ENCODE measurements around the gene RFFL.
"Not testable (repeated sequence)": the region's sequence is repeated elsewhere in the genome, so short reads cannot be mapped to it uniquely, and the experiment has no call there.

RFFL gene

DNA sequence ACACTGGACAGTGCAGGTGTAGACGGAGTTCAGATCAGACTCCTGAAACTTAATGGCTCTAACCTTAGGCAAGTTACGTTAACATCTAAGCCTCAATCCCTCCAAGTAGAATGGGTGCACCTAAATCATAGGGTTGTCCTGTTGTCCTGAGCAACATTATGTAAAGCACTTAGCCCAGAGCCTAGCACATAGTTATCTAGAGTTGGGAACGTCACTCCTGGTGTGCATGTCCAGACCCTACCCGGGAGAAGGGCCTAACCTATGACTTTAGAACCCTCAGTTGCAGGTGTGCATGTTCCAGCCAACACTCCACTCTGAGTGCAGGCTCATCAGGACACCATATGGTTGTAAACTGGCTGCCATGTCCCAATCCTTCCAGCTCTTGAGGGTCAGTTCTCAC lies 57.2 kb downstream of the RFFL start:
- no peak for DNase-seq (ENCODE audit: low read depth in 2 of 2)

DNA sequence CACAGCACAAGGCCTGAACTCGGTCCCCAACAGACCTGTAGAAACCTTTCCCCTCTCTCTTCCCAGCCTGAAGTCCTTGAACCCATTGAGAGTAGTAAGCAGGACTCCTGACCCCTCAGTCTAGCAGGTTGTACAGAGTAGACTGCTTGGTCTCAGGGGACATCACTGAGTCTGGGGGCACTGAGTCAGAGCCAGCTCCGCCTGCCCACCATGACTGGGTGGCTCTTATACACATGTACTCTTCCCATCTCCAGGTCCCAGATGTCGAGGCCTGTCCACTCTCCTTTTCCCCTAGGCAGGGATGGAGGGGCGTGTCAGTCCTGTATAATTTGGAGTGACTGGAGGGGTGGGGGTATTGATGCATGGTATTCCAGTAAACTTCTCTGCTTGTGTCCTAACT lies 59.7 kb downstream of the RFFL start:
- no peak for DNase-seq (ENCODE audit: low read depth in 2 of 2)

DNA sequence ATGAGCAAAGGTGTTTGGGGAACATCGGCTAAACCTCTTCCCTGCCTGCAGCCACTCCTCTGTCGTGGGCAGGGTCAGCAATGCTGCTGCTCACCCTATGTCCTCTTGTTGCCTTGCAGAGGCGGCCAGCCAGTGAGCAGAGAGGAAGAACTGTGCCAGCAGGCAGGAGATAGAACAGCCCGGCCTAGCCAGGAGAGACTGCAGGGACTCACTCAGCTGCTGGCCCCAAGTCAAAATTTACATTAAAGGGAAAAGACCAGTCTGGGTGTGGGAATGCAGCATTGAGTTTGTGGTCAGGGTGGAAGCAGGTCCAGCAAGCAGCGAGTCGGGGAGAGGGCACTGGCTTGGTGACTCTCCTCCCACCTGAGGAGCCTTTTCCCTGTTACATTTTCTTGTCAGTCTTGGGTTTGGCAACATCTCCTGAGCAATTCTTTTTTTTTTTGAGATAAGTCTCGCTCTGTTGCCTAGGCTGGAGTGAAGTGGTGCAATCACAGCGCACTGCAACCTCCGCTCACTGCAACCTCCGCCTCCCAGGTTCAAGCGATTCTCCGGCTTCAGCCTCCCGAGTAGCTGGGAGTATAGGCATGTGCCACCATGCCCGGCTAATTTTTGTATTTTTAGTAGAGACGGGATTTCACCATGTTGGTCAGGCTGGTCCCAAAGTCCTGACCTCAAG lies 60.5 kb downstream of the RFFL start:
- no peak for DNase-seq (ENCODE audit: low read depth in 2 of 2)

DNA sequence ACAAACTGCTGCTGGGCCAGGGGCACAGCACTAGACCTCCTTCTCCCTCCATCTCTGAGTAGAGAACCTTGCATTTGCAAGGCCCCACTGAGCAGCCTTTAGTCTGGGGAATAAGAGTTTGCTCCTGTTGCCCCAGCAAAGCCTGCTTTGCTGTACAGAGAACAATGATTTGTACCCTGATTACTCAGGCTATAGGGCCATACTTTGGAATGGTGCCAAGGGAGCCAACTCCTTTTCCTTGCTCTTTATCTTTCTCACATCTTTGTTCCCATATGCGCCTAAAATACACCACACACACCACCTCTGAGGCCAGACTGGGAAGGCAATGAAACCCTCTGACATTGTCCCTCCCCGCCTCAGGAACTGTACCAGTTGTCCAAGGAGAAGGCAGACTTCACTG lies 62.0 kb downstream of the RFFL start:
- no peak for DNase-seq (ENCODE audit: low read depth in 2 of 2)

DNA sequence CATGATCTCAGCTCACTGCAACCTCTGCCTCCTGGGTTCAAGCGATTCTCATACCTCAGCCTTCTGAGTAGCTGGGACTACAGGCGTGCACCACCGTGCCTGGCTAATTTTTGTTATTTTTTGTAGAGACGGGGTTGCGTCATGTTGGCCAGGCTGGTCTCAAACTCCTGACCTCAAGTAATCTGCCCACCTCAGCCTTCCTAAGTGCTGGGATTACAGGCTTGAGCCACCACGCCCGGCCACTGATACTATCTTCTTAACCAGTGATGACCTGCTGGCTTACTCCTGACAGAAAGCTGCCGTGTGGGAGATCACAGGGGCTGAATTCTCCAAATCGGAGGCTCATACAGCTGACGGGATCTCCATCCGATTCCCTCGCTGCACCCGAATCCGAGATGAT lies 62.5 kb downstream of the RFFL start:
- not testable (repeated sequence) for DNase-seq (ENCODE audit: low read depth in 2 of 2)

DNA sequence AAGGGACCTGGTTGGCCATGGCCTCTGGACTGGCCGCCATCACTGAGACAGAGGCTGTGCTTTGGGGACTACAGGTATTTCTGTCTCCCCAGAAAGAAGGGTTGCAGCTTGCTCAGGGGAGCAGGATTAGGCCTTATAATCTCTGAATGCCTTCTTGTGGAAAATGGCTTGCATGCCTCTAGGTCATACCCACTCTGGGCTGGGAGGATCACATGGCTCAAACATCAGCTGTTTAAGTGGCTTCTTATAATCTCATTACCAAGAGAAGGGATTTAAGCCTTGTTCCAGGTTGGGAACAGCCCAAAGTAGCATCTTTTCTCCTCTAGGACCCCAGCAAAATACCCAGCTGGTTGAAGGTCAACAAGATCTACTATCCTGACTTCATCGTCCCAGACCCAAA lies 64.1 kb downstream of the RFFL start:
- DNase-seq (ENCODE audit: low read depth in 2 of 2), result no peak

DNA sequence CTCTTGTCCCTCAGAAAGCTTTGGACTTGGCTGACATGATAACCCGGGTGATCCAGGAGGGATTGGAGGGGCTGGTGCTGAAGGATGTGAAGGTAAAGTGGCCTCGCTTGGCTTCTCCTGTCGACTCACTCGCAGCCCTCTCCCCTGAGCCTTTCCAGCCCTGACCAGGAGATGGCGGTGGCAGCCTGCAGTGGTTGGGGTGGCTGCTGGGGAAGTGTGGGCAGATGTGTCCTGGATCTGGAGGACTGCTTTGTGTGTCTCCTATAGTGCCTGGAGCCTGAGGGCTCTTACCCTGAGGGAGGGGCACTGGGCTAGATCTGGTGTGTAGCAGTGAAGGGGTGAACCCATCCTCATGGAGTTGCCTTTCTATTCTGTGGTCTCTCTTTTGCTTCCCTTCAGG lies 65.3 kb downstream of the RFFL start:
- peak; percentile 58 to 67 for DNase-seq (ENCODE audit: low read depth in 2 of 2)

DNA sequence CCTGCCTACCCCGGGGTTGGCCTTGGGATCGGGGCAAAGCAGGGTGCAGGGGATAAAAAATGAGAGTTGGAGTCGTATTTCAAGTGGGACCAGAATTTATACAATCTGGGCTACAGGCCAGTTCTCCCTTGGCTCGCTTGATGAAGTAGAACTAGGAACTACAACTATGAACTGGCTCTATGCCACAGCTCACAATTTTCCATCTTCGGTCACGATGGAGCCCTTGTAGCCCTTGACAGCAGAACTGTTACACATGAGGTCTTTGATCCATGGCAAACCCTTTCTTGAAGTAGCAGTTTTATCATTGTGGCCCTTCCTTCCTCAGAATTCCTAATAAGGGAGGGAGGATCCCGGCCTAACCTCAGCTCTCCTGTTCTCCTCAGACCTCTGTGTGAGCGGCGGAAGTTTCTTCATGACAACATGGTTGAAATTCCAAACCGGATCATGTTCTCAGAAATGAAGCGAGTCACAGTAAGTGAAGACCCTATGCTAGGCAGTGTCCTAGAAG lies 66.1 kb downstream of the RFFL start:
- no peak for DNase-seq (ENCODE audit: low read depth in 2 of 2)

DNA sequence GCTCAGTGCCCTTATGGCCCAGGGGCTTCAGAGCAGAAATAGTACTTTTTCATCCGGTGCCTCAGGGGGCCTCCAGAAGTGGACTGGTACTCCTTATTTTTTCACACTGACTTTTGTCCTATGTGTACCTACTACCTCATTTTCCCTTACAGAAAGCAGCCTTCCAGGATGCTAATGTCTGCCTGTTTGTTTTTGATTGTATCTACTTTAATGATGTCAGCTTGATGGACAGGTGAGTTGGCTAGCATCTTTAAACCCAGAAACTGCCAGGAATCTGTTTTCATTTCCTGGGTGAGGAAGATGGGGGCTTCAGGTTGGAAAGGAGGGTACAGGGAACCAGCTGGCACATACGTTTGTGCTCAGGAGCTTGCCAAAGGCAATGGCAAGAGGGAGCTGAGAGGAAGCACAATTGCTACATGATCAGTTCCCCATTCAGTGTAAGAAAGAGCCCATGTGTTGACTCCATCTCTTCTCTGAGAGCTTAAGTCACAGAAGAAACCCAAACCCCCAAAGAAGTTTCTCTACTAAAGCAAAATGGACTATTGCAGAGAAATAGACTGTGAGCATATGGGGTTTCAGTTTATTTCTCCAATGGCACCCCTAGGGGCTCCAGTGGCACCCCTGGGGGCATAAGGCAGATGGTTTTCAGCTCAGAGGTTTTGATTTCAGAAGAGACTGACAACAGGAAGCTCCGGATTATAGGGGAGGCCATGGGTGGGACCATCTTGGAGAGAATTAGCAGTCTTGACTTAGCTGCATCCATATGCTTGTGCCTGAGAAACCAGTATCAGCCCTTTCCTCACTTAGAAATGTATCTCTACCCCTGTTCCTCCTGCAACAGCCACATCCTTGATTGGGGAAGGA lies 66.9 kb downstream of the RFFL start:
- DNase-seq (ENCODE audit: low read depth in 2 of 2), result no peak

DNA sequence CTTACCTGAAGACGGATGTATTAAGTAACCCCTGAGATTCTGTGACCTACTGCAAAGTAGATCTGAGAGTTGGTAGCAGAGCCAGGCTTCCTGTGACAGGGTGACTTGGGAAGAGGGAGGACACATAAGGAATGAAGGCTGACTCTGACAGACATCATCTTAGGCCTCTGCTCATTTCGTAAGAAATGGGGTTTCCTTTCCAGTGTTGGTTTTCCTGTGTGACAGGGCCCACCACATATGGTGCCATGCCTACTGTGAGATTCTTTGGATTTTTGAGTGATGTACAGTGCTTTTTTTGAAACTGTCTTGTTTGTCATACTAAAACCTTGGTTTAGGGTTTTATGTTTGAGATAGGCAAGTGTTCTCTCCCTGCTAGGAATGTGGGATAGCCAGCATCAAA lies 70.5 kb downstream of the RFFL start:
- DNase-seq (ENCODE audit: low read depth in 2 of 2), result no peak

DNA sequence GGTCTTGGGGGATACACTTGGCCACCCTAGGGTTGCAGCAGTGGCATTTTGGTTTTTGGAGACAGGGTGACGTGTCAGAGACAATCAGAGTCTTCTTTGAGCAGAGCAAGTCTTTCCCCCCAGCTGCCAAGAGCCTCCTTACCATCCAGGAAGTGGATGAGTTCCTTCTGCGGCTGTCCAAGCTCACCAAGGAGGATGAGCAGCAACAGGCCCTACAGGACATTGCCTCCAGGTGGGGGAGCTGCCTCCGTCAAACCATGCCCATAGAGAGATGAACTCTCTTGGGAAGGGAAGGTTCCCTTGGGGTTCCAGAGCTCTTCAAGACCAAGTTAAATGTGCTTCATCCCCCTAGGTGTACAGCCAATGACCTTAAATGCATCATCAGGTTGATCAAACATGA lies 71.9 kb downstream of the RFFL start:
- no peak for DNase-seq (ENCODE audit: low read depth in 2 of 2)

DNA sequence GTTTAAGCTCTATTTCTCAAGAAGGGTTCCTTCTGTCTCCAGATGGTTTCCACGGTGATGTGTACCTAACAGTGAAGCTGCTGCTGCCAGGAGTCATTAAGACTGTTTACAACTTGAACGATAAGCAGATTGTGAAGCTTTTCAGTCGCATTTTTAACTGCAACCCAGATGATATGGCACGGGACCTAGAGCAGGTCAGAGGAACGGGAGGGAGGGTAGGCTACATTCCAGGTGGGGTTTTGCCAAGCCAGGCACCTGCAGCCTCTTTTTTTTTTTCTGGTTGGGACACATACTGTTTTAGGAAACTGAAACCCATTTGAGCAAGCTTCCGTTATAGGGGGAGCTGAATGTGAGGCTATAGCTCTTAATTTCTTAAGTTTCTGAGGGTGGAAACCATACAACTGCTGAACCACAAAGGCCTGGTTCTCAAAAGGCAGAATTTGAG lies 72.6 kb downstream of the RFFL start:
- no peak for DNase-seq (ENCODE audit: low read depth in 2 of 2)

DNA sequence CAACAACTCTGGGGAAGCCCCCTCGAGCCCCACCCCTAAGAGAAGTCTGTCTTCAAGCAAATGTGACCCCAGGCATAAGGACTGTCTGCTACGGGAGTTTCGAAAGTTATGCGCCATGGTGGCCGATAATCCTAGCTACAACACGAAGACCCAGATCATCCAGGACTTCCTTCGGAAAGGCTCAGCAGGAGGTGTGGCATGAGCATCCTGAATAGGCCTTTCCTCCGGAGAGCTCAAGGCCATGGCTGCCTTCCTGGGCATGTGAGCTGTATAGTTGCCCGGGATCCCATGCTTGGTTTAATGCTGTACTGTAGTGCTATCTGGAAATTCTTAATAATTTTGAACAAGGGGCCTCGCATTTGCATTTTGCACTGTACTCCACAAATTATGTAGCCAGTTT lies 74.0 kb downstream of the RFFL start:
- DNase-seq (ENCODE audit: low read depth in 2 of 2), result no peak

DNA sequence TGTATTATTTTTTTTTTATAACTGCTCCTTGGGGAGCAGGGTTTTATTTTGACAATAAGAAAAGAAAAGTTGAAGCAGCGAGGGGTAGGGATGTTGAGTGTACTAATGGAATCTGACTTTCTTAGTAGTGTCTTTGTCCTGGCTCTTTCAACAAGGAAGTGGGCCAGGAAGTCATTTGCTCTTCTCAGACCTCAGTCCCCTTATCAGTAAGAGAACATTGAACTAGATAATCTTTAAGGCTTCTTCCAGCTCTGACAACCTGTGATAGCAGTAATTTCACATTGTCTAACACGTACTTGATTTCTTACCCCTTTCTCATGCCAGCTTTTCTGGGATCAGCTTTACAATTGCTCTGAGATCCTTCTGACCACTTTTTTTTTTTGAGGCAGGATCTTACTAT lies 74.9 kb downstream of the RFFL start:
- no peak for DNase-seq (ENCODE audit: low read depth in 2 of 2)

DNA sequence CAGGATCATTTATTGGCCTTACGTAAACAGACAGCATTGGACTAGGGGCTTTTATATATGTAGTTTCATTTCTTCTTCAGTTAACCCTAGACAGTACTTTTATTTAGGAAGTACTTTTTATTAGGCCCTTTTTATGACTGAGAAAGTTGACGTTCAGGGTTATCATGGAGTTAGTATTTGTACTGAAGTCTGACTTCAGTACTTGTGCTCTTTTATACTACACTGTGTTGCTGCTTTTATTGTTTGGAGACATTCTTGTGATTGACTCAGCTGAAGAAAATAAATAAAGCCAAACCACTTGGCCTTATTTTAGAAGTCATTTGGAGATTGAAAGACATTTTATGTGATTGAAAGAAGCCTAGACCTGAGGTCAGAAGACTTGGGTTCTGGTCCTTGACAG lies 76.3 kb downstream of the RFFL start:
- DNase-seq (ENCODE audit: low read depth in 2 of 2), result no peak

DNA sequence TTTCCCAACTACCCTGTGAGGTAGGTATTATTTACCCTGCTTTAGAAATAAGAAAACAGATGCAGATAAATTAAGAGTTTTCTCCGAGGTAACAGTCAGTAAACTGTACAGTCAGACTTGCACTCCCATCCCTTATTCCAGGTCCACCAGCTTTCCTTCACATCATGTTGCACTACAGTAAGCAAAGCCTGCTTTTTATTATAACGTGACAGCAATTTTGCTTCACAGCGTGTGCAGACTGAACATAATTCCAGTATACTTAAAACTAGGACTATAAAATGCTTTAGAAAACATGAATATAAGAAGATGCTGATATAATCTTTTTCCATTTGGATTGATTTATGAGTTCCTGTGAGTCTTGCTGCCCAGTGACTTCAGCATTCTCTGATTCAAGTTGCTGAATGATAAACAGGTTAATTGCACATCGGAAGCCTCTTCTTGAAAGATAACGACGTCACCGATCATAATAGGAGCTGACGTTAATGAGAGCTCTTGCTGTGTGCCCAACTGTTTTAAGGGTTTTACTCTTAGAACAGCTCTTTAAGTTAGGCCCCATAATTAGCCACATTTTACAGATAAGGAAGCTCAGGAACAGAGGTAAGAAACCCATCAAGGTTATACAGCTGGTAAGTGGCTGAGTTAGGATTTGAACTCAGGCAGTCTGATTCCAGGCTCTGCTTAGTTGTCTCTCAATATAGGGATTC lies 81.8 kb downstream of the RFFL start:
- no peak for DNase-seq (ENCODE audit: low read depth in 2 of 2)

DNA sequence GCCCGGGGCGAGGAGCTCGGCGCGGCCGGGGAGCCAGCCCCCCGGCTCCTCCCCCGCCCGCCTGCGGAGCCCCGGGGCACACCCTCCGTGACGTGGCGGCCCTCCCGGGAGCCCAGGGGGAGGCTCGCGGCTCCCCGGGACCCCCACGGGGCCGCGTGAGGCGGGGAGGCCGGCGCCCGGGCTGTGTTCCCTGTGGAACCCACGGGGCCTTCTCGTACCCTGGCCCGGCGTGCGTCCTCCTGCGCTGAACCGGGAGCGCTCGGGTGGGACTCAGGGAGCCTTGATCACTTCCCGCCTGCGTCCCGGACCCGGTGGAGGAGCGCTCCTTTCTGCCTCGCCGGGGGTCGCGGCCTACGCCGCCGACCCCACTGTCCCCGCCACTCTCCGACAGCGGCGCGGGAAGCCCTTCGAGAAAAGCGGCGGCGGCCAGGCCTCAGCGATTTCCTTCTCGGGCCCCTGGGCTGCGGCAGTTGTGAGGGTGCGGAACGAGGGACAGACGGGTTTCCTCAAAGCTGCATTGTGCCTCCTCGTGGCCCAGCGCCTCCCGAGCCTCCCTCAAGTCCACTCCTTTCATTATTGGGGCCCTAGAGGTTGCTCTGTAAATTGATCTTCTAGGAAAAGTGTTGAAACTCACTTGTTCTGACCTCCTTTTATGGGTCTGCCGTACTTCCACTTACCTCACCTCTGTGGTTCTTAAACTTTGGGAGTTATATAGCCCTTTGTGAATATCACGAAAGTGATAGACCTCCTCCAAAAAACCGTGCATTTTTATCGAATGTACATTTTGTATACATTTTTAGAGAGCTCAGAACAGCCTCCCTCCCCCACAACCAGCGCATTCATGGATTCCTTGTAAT lies 82.6 kb downstream of the RFFL start:
- DNase-seq (ENCODE audit: low read depth in 2 of 2), result peak; percentile 48 to 60

DNA sequence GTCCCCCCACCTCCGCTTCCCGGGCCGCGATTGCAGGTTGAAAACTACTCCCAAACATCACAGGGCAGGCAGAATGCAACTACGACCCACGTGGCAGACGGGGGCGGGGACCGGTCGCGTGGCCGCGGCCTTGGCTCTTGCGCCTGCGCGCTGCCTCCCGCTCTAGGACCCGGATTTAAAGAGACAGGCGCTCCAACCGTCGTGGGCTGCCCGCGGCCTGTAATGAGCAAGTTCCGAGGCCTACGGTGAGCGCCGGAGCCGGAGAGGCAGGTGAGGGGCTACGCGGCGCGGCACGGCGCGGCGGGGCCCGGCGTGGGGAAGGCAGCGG lies 83.2 kb downstream of the RFFL start, which contains the start of gene LIG3:
Gene LIG3, plus strand, starts transcription at position 160 of the 328 bp plus-strand sequence. CDS start 2,494 bp downstream, outside the sequence.
- peak; percentile 85 to 89 for DNase-seq (ENCODE audit: low read depth in 2 of 2)

DNA sequence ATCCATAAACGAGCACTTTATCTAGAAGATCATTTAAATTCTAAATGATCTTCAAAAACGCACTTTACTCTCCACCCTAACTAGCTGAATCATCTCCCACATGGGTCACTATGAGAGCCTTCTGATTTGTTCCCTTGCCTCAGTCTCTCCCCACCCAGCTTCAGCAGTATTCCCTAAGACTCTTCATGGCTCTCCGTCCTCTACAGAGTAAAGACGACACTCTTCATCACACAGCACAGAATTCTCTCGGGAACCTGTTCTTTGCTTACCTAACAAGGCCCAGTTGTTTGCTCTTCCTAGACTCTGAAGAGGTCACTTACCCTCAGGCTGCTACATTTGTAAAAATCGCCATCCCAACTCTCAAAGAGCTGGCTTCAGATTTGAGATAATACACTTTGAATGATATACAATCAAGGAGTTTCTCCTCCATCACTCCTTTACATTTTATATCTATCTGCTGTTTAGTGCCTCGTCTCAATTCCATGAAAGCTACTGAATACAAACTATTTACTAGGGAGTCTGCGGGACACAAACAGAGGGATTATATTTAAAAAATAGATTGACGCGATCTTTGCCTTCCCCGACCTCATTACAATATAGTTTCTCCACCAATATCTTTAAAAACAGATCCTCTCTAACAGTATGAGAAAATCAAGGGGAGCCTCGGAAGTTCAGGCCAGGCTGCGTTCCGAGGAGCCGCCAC lies 83.7 kb downstream of the RFFL start:
- no peak for DNase-seq (ENCODE audit: low read depth in 2 of 2)

DNA sequence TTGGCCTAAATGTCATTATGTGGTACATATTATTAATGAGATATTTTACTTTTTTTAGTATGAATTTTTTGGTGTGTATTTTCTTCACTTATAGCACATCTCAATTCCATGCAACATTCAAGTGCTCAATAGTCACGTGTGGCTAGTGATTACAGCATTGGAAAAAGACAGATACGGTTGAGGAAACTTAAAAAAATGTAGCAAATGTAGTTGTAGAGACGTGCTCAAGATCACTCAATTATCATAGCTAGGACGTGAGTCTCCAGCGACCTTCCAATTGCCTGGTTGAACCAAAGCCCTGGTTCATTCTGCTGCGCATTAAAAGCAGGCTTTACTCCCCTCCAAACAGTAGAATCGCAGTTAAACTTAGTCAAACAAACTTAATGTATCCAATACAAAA lies 84.4 kb downstream of the RFFL start:
- no peak for DNase-seq (ENCODE audit: low read depth in 2 of 2)
